ENCODE results near the gene PCNX2.

DNA sequence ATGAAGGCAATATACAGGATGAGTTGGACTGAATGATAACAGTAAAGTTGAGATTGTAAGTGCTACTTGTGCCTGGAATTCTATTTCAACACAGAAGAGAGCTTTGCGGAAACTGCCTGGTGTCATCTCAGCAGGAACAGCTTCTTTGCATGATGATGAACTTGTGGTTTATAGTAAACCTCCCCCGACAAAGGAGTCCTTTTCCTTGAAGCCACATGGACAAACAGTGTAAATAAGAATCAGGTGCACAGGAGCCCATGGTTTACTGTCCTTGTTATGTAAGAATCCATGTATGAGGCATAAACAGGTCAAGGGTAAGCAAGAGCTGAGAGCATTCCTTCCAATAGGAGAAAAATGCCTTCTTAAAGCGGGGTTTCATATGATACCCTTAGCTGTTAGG is 66.2 kb downstream of the PCNX2 start:
- TF ChIP-seq, protein P1, sequence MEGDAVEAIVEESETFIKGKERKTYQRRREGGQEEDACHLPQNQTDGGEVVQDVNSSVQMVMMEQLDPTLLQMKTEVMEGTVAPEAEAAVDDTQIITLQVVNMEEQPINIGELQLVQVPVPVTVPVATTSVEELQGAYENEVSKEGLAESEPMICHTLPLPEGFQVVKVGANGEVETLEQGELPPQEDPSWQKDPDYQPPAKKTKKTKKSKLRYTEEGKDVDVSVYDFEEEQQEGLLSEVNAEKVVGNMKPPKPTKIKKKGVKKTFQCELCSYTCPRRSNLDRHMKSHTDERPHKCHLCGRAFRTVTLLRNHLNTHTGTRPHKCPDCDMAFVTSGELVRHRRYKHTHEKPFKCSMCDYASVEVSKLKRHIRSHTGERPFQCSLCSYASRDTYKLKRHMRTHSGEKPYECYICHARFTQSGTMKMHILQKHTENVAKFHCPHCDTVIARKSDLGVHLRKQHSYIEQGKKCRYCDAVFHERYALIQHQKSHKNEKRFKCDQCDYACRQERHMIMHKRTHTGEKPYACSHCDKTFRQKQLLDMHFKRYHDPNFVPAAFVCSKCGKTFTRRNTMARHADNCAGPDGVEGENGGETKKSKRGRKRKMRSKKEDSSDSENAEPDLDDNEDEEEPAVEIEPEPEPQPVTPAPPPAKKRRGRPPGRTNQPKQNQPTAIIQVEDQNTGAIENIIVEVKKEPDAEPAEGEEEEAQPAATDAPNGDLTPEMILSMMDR (IDR thresholded peaks at IDR 0.05), result no peak
- no peak for TF ChIP-seq POLR2A (IDR thresholded peaks at IDR 0.05)
